Measurements from ENCODE around the gene SYCE1L.

DNA sequence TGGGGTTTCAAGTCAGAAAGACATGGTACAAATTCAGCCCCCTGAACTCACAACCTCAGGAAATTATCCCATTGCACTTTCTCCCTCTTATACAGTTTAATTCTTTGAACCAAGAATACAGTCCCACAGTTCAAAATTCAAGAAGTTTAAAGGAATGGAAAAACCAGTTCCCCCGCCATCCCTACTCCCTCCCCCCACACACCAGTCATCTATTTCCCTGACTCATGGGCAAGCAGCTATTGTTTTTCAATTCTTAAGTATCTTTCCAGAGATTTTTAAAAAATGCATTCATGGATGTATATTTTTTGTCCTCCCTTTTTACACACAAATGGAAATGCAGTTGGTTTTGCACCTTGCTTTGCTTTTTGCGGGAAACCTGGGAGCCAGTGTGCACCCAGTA, 7.3 kb downstream of the SYCE1L start:
- TF ChIP-seq REST (IDR thresholded peaks at IDR 0.05; ENCODE audit: insufficient read depth in 1 of 2, low read depth in 2 of 2, low read length in 2 of 2) (no peak), TAF1 (IDR thresholded peaks at IDR 0.05; ENCODE audit: borderline replicate concordance, insufficient read depth, low read length) (no peak), POLR2AphosphoS5 (IDR thresholded peaks at IDR 0.05; ENCODE audit: low read depth, low read length) (no peak)

All from PFSK-1 (cell line).